Esophagus squamous epithelium (tissue), 5 donors: ENCODE results near the gene NUP210. TPM values are rescaled to one million over a fixed set of nuclear protein-coding genes. Genes with fewer than 3 reads are reported as not detected.
"Not testable (repeated sequence)": the region's sequence is repeated elsewhere in the genome, so short reads cannot be mapped to it uniquely, and the experiment has no call there.

ENCODE experiments used
- DNase-seq: peaks from one replicate; lab custom pipeline; 2025; lab: John Stamatoyannopoulos, UW
- H3K27ac ChIP-seq, 4 donors: fragments of 200-600 bp; sonication (generic); one replicate each; pipeline ENCODE4 v1.5.1; 2016 to 2019; ENCODE audit warnings: mild to moderate bottlenecking in 1 of 4
- H3K27me3 ChIP-seq, 4 donors: fragments of 200-600 bp; sonication (generic); 1 replicate in 3 of 4; 2 replicates in 1 of 4; pipeline versions ENCODE4 v1.5.1 to v1.6.0; 2017 to 2021; ENCODE audit warnings: antibody characterized with exemption in 1 of 4
- H3K36me3 ChIP-seq, 3 donors: fragments of 200-600 bp; sonication (generic); one replicate each; pipeline ENCODE4 v1.5.1; 2016 to 2019
- H3K4me1 ChIP-seq, 3 donors: fragments of 200-600 bp; sonication (generic); one replicate each; pipeline ENCODE4 v1.5.1; 2017 to 2019
- H3K4me3 ChIP-seq, 4 donors: fragments of 200-600 bp; sonication (generic); 1 replicate in 3 of 4; 2 replicates in 1 of 4; pipeline ENCODE4 v1.5.1; 2016 to 2019; ENCODE audit warnings: mild to moderate bottlenecking in 2 of 4, moderate library complexity in 1 of 4
- H3K9me3 ChIP-seq, 3 donors: fragments of 200-600 bp; sonication (generic); one replicate each; pipeline ENCODE4 v1.5.1; 2016 to 2019
- CTCF ChIP-seq, 6 experiments: fragments of 450-650 bp in 4 of 6; fragments of 200-600 bp in 2 of 6; sonication (generic) in 2 of 6; IDR thresholded peaks; one replicate each; pipeline ENCODE4 v1.5.1; 2016 to 2019; ENCODE audit warnings: antibody characterized with exemption in 6 of 6, mild to moderate bottlenecking in 4 of 6, moderate library complexity in 4 of 6
- POLR2A ChIP-seq, 4 donors: fragments of 450-650 bp; IDR thresholded peaks; one replicate each; pipeline ENCODE4 v1.6.1; 2017; ENCODE audit warnings: antibody characterized with exemption in 4 of 4, mild to moderate bottlenecking in 4 of 4, moderate library complexity in 3 of 4
- WGBS, 2 donors: methylation state at CpG; one replicate each; pipeline ENCODE4 v1.1.5; 2018; 5-methylcytosine and 5-hydroxymethylcytosine counted together
- intact Hi-C: fragments of 100-400 bp; cut with DNase I; formaldehyde crosslinking; loops from one replicate; pipeline ENCODE4 v1.15.0; 2022
- total RNA-seq, 4 donors: library from RNA; depleted of rRNA; stranded (reverse); fragments of >200 nt; gene quantifications; one replicate each; pipeline ENCODE4 v1.1.0, GENCODE V29; 2016
- donor health status: DM: yes; HTN: yes; CAD: no.

NUP210 gene
- total RNA-seq, 4 donors from 2014 or later: 7.2 to 14.5 (median 9.4) TPM

DNA sequence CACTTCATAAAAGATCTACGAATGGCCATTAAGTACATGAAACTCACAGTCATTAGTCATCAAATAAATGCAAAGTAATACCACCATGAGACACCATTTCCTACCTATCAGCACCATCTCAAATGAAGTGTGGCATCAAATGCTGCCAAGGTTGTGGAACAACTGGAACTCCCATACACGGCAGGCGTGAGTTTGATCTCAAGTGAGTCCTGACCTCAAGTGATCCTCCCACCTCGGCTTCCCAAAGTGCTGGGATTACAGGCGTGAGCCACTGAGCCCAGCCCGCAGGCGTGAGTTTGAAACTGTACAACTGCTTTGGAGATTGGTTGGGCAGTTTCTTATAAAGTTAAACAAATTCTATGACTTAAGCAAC lies 31.2 kb upstream of the NUP210 start:
- no peak for DNase-seq
- intact Hi-C loops: loop anchor here (5.0 kb wide), 1 partner anchor 359 kb away; no protein-coding TSS in a partner anchor
- H3K4me3 ChIP-seq: peak overlapping the region; percentile 34 to 74 (median 52)
- no peaks in the 10 kb centered on the region for H3K9me3 ChIP-seq
- WGBS, 2 donors: 1 to 9% methylated on average over 7 of the region's 7 CpGs
- no peaks in the 10 kb centered on the region for H3K36me3 ChIP-seq
- H3K27ac ChIP-seq: peak overlapping the region; percentile 80 to 95 (median 88)
- no peak for TF ChIP-seq CTCF (IDR thresholded peaks at IDR 0.05)
- no peak for TF ChIP-seq POLR2A (IDR thresholded peaks at IDR 0.05)
- H3K27me3 ChIP-seq: no peaks in the 10 kb centered on the region
- H3K4me1 ChIP-seq: peaks cover 7 to 38% (median 18%) of the 10 kb centered on the region in 3 donors

GRCh38 chr3:13442882-13443281 lies 22.8 kb upstream of the NUP210 start:
- DNase-seq, H3K36me3 ChIP-seq, H3K27me3 ChIP-seq, H3K9me3 ChIP-seq, H3K4me3 ChIP-seq, H3K27ac ChIP-seq, H3K4me1 ChIP-seq, intact Hi-C loops: not testable (repeated sequence)
- WGBS, 2 donors: 88 to 91% methylated on average over 2 of the region's 2 CpGs

DNA sequence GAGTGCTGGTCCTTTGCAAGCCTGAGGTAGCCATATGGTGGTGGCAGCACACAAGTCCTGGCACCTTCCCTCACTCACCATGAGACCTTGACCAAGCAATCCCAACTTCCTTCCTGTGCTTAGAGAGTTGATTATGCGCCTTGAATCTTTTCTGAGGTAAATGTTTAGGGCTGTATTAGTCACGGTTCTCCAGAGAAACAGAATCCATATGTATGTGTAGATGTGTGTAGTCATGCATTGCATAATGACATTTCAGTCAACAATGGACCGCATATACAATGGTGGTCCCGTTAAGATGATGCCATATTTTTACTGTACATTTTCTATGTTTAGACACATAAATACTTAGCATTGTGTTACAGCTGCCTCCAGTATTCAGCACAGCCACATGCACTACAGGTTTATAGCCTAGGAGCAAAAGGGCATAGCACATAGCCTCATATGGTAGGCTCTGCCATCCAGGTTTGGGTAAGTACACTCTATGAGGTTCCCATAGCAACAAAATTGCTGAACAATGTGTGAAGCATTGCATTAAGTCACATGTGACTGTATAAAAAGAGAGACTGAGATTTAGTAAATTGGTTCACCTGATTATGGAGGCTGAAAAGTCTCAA lies 20.2 kb upstream of the NUP210 start:
- no peaks in the 10 kb centered on the region for H3K36me3 ChIP-seq
- peaks cover 0 to 8% (median 0%) of the 10 kb centered on the region in 4 donors for H3K27me3 ChIP-seq
- H3K27ac ChIP-seq: no peak overlapping the region
- TF ChIP-seq CTCF (IDR thresholded peaks at IDR 0.05): no peak
- no peak for TF ChIP-seq POLR2A (IDR thresholded peaks at IDR 0.05)
- intact Hi-C loops: no loop called here
- 53 to 59% methylated on average over 4 of the region's 4 CpGs for WGBS, 2 donors
- no peaks in the 10 kb centered on the region for H3K9me3 ChIP-seq
- H3K4me3 ChIP-seq: no peak overlapping the region
- no peak for DNase-seq
- H3K4me1 ChIP-seq: no peaks in the 10 kb centered on the region

DNA sequence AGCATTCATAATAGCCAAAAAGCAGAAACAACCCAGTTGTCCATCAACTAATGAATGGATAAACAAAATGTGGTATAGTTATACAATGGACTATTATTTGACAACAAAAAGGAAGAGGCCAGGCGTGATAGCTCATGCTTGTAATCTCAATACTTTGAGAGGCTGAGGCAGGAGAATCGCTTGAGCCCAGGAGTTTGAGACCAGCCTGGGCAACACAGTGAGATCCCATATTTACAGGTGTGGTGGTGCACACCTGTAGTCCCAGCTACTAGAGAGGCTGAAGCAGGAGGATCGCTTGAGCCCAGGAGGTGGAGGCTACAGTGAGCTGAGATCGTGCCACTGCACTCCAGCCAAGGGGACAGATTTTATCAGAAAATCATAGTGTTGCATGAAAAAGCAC lies 16.1 kb upstream of the NUP210 start:
- H3K27ac ChIP-seq, intact Hi-C loops, H3K27me3 ChIP-seq, H3K36me3 ChIP-seq, H3K4me1 ChIP-seq, H3K4me3 ChIP-seq, DNase-seq, H3K9me3 ChIP-seq: not testable (repeated sequence)
- 77 to 91% methylated on average over 4 of the region's 4 CpGs for WGBS, 2 donors

- H3K27me3 ChIP-seq: peaks cover 0 to 8% (median 0%) of the 10 kb centered on the region in 4 donors
- intact Hi-C loops: no loop called here
- DNase-seq: no peak
- 86 to 98% methylated on average over 5 of the region's 5 CpGs for WGBS, 2 donors
- no peak for TF ChIP-seq CTCF (IDR thresholded peaks at IDR 0.05)
- TF ChIP-seq POLR2A (IDR thresholded peaks at IDR 0.05): no peak
- no peaks in the 10 kb centered on the region for H3K36me3 ChIP-seq
- H3K4me3 ChIP-seq: no peak overlapping the region
- no peak overlapping the region for H3K27ac ChIP-seq
- H3K4me1 ChIP-seq: no peaks in the 10 kb centered on the region
- H3K9me3 ChIP-seq: no peaks in the 10 kb centered on the region
Observed at GRCh38 chr3:13433912-13434311, 13.8 kb upstream of the NUP210 start.

- intact Hi-C loops: no loop called here
- no peak overlapping the region for H3K4me3 ChIP-seq
- WGBS, 2 donors: 47 to 87% methylated on average over 1 of the region's 1 CpG
- peaks cover 0 to 3% (median 0%) of the 10 kb centered on the region in 3 donors for H3K4me1 ChIP-seq
- DNase-seq: no peak
- no peaks in the 10 kb centered on the region for H3K27me3 ChIP-seq
- H3K9me3 ChIP-seq: no peaks in the 10 kb centered on the region
- H3K27ac ChIP-seq: no peak overlapping the region
- no peak for TF ChIP-seq CTCF (IDR thresholded peaks at IDR 0.05)
- no peak for TF ChIP-seq POLR2A (IDR thresholded peaks at IDR 0.05)
- no peaks in the 10 kb centered on the region for H3K36me3 ChIP-seq
Observed at GRCh38 chr3:13432093-13432492, 12.0 kb upstream of the NUP210 start.

GRCh38 chr3:13430411-13430875 lies 10.3 kb upstream of the NUP210 start:
- H3K4me3 ChIP-seq, H3K27ac ChIP-seq, H3K4me1 ChIP-seq, intact Hi-C loops, DNase-seq, H3K36me3 ChIP-seq, H3K27me3 ChIP-seq, H3K9me3 ChIP-seq: not testable (repeated sequence)
- WGBS, 2 donors: 82 to 84% methylated on average over 1 to 2 of the region's 2 CpGs
